Stimulated activated CD8-positive, alpha-beta memory T cell treated with anti-CD3 and anti-CD28 coated beads, Interleukin-15, amount 100 ng/mL, for 24 hours (primary cell): ENCODE results near the gene GNAT3.

Source experiments
- DNase-seq: peaks from one replicate; pipeline ENCODE4 v3.0.0-alpha.2; 2020; ENCODE audit warnings: low read depth

The GNAT3 gene

DNA sequence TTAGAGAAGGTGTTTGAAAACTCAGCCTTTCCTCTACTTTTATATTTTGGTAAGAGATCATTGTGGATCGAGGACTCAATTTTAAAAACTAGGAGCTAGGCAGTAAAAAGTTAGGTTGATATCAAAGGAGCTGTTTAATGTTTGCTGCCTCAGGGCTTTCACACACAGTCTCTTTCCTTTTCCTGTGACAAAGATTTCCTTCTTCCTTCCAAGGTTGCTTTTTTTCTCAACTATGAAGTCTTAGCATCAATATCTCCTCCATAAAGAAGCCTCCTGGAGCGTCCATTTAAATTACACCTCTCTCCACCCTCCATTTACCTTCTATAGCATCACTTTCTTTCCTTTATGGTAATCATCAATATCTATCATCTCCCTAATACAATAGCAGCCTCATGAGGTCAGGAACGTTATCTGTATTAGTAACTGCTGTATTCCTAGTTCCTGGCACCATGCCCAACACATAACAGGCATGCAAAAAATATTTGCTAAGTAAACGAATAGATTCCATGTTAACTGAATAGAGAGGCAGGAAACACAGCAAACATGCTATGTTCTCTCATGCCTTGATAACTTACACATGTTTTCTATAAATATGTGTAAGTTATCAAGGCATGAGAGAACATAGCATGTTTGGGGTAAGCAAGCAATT lies 48.5 kb downstream of the GNAT3 start:
- no peak for DNase-seq

DNA sequence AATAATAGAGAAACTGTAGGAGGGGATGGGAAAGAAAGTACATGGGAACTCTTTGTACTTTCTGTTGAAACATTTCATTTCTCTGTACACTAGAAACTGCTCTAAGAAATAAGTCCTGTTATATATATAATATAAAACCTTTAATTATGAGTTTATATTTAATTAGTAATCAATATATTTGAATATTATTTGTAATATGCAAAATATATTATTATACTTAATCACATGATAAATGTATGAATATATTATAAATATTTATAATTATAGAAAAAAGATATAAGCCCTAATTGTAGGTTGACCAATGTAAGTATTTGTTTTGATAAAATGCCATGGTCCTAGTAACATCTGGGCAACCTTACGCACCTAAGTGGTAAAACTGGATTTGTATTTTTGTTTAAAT lies 51.0 kb downstream of the GNAT3 start:
- DNase-seq: no peak

DNA sequence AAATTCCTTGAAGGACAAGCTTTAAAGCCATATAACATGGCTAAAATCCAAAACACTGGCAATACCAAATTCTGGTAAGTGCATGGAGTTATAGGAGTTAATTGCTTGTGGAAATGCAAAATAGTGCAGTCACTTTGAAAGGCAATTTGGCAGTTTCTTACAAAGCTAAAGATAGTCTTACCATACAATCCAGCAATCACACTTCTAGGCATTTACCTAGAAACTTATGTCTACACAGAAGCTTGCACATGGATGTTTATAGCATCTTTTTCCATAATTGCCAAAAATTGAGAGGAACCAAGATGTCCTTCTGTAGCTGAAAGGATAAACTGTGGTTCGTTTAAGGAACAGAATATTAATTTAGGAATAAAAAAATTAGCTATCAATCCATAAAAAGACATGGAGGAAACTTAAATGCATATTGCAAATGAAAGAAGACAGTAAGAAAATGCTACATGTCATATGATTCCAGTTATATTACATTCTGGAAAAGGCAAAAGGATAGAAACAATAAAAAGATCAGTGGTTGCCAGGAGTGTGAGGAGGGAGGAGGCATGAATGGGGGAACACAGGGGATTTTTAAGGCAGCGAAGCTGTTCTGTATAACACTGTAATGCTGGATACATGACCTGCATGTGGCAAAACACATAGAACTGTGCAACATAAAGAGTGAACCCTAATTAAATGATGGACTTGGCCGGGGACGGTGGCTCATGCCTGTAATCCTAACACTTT lies 51.9 kb downstream of the GNAT3 start:
- no peak for DNase-seq

DNA sequence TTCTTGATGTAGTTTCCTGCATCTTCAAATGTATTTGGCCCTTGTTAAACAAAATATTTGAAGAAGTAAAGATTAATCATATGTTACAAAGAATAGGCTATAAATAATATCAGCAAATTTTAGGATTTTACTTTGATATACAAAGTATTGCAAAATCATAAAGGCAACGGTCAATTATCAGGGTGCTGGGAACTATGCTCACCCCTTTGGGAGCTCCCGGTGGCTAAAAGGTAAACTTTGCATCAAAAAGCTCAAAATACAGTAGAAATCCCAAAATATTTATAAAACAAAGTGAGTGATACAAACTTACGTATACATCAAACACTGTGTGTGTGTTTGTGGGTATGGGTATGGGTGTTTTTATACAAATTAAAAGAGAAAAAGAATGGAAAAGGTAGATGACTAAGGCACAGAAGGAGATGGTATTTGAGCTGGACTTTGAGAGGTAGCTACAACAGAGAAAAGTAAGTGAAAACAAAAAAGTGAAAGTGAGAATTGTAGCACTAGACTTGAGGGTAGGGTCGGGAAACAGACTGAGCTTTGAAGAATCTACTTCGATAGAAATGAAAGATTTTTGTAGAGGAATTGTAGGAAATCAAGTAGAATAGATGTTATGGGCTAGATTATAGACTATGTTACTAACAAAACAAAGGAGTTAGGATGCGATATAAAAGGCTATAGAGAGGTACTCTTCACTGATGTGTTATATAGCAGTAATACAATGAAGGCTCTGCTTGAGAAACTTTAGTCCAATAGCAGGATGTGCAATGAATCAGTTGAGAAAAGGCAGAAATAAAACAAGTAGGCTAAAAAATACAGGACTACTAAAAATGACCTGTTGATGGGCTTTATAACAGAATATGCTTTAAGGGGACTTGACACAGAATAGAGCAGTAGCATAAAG lies 52.8 kb downstream of the GNAT3 start:
- DNase-seq: no peak

DNA sequence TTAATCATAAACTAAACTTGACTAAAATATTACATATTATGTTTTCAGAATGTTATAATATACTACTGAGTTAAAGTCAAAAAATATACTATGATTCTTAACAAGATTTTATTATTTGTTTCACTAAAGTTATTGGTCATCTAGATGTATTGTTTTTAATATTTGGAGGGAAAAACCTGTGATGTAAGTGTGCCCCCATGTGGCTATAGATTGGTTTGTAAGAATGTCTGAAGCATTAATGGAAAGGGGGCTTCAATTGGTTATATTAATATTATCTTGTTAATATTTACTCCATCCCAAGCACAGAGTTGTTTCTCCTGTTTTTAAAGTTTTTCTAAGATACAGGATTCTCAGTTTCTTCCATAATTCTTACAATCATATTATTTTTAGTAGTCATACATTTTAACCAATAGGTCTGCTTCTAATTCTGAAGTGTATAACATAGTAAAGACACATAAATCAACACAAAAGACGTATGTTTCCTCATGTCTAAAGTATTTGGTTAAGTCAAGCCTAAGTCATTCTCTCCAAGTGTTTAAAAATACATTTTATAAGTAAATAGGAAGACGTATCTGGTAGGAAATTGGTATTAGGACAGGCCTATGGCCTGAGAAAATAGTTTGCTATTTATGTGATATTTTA lies 58.0 kb downstream of the GNAT3 start:
- DNase-seq: no peak

DNA sequence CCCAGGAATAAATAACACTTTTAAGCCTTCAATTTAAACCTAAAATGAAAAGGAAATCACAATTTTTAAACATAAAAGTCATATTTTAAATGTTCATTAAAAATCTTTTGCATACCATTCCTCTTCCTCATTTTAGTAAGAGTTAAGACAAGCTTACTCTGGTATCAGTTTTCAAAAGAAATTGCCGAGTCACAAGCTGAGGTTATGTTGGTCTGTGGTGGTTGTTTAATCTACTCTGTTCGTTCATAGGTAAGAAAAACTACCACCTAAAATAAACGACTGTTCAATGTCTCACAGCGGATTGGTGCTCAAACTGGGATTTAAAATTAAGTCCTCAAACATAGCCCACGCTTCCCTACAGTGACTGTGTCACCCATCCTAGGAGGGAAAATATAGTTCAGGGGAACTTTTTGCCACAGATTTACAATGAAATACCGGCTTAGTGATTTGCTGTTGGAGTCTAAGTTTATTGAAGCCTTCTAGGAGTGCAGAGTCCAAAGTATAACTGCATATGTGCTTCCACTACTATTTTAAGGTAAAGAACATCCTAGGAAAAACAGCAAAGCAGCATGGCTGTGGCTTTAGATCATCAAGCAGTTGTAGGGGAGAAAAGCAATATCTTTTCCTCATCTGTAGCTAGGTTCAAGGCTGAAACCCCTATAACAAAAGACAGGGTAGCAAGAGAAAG lies 61.1 kb downstream of the GNAT3 start:
- no peak for DNase-seq

DNA sequence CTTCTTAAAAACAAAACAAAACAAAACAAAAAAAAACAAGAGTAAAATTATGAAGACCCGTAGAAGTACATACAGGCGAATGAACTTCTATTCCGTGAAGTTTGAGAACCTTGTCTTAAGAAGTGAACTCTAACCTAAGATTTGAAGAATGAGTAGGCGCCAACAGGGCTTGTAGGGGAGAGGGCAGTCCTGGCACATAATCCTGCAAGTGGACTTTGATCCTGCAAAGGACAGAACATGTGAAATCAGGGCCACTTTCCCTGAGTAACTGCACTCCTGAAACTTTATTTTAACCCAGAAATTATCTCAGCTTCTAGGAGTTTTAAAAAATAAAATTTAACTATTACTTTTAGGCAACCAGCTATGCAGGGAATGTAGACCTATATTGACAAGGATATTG lies 62.0 kb downstream of the GNAT3 start:
- DNase-seq: no peak

DNA sequence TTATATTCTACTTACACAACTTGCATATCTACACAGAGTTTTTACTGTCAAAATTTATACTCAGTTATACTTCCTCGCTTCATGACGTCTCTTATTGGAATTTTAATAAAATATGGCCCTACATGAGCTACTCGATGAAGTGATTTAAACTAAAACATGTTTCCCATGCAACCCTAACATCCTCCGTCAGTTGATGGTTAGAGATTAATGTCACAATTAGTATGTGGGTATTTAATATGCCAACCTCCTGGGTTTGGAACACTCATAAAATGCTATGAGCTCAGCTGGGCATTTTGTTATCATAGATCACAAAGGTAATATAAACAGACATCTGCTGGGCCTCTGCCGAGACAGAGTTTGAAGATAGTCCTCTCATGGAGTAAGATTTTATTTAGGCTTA lies 66.5 kb downstream of the GNAT3 start:
- DNase-seq: no peak

DNA sequence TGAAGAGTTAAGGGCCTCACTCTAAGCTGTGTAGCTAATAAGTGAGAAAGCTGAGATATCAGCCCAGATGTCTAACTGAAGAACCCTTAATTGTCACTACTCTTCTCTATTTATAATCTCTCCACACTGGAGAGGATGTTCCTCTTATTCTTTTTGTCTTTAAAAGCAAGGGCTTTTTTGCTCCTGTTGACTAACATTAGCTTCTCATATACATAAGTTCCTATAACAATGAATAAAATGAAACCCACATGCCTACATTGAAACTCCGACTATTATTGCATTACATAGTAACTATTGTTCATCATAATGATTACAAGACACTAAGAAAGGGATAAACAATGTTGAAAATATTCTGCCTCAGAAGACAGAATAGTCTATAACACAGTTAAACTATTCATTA lies 67.1 kb downstream of the GNAT3 start:
- no peak for DNase-seq

DNA sequence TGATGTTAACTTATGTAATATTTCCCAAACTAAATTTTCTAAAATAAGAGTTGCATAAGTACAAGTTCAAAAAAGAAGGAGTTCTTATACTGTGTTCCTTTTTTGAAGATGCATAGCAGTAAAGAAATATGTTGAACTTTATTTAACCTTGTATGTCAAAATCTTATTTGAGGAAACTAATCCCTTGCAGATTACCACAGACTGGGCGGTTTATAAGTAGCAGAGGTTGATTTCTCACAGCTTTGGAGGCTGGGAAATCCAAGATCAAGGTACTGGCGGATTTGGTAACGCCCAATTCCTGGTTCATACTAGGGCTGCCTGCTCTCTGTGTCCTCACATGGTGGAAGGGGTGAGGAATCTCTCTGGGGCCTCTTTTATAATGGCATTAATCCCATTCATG lies 68.5 kb downstream of the GNAT3 start:
- DNase-seq: no peak

DNA sequence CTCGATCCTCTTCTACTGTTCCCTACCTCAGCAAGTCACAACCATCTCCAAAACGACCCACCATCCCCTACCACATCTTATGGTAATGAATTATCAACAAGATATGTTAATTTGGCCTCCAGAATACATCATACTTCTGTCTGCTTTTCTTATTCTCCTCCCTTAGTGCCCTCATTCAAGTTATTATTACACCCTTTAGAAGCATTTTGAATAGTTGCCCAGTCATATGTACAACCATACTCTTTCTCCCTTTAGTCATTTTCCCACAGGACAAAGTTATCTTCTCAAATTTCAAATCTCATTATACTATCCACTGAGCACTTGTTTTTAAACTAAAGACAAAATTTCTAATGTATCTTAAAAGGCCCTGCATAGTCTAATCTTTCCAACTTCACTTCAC lies 71.0 kb downstream of the GNAT3 start:
- DNase-seq: no peak

DNA sequence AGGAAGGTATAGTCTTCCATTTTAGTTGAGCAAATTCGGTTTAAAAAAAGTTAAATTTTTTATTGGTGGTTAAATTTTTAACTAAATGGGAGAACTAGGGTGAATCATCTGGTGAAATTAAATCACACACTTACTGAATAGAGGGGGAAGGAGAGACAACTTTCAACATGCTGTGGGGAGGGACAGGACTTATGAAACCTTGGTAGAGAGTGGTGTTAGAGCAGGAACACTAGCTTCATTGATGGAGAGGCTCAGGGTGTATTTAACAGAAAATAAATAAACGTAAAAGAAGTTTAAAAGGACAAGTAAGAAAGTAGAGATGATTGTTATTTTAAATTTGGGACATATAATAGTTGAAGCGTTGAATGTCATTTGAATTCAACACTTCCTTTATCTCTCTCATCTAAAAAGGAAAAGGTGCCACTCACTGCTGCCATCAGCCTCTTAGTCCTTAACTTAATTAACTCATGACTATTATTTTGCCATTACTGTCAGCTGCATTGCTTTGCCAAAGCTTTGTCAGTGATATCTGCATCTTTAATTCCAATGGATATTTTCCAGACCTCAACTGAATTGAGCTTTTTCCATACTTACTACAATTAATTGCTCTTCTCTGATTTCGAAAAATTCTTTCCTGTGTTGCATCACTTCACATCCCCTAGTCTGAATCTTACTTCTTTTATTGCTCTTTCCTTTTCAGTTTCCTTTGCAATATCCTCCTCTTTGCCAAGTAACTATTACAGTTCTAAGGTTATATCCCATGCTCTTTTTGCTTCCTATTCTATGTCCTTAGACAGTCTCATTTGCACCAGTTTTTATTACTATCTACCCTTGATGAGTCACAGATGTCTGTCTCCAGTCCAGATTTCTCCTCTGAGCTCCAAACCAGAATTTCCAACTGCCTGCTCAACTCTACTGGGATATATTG lies 71.7 kb downstream of the GNAT3 start:
- no peak for DNase-seq

DNA sequence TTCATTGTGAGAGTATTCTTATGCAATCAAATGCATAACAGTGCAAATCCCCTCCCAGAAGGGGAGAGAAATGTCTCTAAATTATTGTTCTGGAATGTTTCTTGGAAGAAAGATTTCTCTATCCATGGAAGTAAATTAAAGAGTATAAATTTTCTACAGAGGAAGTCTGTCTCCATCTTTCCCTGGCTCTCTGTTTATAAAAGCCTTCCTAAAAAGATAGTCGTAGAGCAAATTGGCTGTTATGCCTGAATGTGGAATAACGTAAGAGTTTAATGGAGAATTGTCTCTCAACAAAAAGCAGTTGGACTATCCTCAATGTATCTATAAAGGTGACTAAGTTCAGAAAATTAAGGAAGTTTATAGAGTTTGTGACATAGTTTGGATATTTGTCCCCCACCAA lies 76.3 kb downstream of the GNAT3 start:
- DNase-seq: no peak

DNA sequence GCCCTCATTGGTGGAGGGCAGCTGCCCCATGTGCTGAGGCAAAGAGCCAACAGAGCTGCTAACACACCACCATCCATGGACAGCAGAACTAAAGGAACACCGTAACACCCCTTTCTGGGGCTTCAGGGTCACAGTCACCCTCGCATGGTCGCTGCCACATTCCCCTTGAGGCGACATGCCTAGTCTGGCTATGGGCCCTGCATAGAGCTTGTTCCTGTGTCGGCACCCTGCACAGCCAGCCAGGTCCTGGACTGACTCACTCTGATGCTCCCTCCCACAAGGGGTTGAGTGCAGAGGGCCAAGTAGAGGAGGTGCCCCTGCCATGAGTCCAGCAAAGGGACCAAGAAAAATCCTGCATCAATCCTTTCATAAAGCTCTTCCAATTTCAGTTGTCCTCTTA lies 77.8 kb downstream of the GNAT3 start:
- DNase-seq: no peak

DNA sequence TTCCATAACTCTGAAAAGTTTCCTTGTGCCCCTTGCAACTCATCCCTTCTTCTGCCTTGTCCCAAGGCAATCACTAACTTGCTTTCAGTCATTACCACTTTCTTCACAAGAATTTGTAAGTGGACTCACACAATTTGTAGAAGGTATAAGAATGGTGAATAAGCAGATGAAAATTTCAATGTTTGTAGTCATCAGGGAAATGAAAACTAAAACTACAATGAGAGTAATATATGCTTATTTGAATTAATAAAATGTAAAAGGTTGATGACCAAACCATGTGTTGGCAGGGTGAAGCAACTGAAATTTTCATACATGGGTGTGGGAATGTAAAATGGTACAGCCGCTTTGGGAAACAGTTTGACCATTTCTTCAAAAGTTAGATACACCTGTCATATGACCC lies 79.7 kb downstream of the GNAT3 start:
- no peak for DNase-seq

DNA sequence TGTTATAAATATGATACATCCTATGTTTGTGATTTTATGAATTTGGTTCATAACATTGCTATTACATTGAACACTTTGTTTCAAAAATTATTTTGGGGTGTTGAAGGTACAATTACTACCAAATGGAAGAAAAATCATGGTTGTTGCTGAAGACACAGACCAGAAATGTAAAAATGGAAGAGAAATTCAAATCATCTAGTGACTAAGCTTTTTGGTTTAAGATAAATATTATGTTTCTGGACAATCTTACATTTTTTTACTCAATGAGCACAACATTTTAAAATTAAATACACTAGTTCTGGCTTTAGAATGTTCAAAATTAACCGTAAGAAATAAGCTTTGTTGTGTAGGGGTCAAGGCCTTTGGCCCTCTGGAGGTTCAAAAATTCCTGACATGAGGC lies 82.7 kb downstream of the GNAT3 start:
- no peak for DNase-seq

DNA sequence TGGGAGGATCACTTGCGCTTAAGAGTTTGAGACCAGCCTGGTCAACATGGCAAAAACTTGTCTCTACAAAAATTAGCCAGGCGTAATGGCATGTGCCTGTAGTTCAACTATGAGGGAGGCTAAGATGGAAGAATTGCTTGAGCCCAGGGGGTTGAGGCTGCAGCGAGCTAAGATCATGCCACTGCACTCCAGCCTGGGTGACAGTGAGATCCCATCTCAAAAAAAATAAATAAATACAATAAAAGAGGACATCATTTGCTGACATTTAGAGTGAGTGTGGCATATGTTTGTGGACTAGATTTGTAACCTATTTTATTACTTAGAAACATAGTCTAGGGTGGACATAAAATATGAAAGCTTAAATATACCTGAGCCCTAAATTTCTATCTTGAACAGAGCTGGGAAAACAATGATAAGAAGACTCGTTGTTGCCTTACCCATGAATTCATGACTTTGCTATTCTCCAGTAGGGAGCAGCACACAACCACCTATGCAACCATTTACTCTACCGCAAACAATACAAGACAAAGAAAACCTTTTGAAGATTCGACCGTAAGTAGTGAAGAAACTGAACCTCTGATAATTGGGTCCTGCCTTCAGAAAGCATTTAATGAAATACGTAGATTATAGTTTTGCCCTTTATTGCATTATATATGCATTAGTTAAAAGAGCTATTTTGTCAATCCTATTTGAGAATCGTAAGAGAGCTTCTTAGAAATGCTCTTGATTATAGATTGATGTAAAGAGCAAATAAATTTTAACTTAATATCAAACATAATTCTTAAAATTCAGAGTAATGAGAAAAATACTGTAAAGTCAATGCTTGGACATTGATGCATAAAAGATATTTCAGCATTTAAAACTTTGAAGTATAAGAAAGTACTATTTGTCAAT lies 83.5 kb downstream of the GNAT3 start:
- no peak for DNase-seq

DNA sequence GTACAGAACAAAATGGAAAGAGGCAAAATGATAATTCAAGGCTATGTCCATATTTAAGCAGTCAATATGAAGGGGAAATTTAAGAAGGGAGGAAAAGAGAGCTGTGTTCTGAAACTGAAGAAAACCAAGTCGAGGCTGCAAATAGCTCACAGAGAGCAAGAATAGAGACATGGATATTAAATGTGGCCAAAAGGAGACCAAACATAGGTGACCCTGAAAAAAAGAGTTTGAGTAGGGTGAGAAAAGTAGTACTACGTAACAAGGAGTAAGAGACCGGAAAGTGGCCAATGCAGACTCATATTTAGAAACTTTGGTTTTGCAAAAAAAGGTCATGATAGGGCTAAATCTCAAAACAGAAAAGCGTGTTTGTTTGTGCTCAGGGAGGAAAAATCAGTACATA lies 84.6 kb downstream of the GNAT3 start:
- no peak for DNase-seq

DNA sequence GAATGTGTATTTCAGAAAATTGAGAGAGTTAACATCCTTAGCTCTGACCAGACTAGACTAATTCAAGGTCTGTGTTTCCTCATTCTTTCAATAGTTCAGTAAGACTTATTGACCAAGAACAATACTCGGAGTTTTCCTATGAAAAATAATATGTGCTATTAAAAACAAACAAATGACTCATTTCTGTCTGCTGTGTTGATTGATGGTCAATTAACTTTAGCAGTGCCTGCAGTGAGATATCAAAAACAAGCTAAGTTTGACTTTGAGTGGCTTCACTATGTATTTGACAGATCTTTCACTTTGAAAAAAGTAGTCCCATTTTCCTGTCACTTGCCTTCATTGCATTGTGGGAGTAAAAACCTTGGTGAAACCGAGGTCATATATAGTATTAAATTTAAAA lies 91.0 kb downstream of the GNAT3 start:
- no peak for DNase-seq
